ENCODE measurements around the gene HMMR.

Gene HMMR

GRCh38 chr5:163456029-163456589 lies 4.3 kb upstream of the HMMR start:
- in situ Hi-C loops (cut with HindIII; ENCODE audit: low pct_ligation_motif_present, low sequenced_read_pairs): no loop called here
- TF ChIP-seq CTCF (IDR thresholded peaks at IDR 0.05; ENCODE audit: low read depth, low read length, missing control alignments): no peak
- H3K27me3 ChIP-seq (replicated peaks): no peaks in the 10 kb centered on the region
- peaks cover 4% of the 10 kb centered on the region for H3K36me3 ChIP-seq (replicated peaks)
- DNase-seq: no peak
- no peak overlapping the region for H3K27ac ChIP-seq
- no peak overlapping the region for H3K4me3 ChIP-seq (ENCODE audit: low read depth, low read length)

- no peak for DNase-seq
- TF ChIP-seq CTCF (IDR thresholded peaks at IDR 0.05; ENCODE audit: low read depth, low read length, missing control alignments): no peak
- peaks cover 3% of the 10 kb centered on the region for H3K36me3 ChIP-seq (replicated peaks)
- in situ Hi-C loops (cut with HindIII; ENCODE audit: low pct_ligation_motif_present, low sequenced_read_pairs): no loop called here
- no peak overlapping the region for H3K27ac ChIP-seq
- no peak overlapping the region for H3K4me3 ChIP-seq (ENCODE audit: low read depth, low read length)
- no peaks in the 10 kb centered on the region for H3K27me3 ChIP-seq (replicated peaks)
Observed at GRCh38 chr5:163456840-163457239, 3.6 kb upstream of the HMMR start.

- Histone ChIP-seq H3K27me3 (replicated peaks) (no peaks in the 10 kb centered on the region), H3K27ac (peak overlapping the region; percentile 98), H3K36me3 (replicated peaks) (peaks cover 3% of the 10 kb centered on the region), H3K4me3 (ENCODE audit: low read depth, low read length) (peak overlapping the region; percentile 77)
- in situ Hi-C loops (cut with HindIII; ENCODE audit: low pct_ligation_motif_present, low sequenced_read_pairs): no loop called here
- TF ChIP-seq CTCF (IDR thresholded peaks at IDR 0.05; ENCODE audit: low read depth, low read length, missing control alignments): no peak
- DNase-seq: no peak
Observed at GRCh38 chr5:163458778-163459385, 1.6 kb upstream of the HMMR start.

GRCh38 chr5:163459462-163459818 lies 992 bp upstream of the HMMR start:
- no peak for TF ChIP-seq CTCF (IDR thresholded peaks at IDR 0.05; ENCODE audit: low read depth, low read length, missing control alignments)
- Histone ChIP-seq H3K27me3 (replicated peaks) (no peaks in the 10 kb centered on the region), H3K36me3 (replicated peaks) (peaks cover 3% of the 10 kb centered on the region), H3K4me3 (ENCODE audit: low read depth, low read length) (peak overlapping the region; percentile 77), H3K27ac (peak overlapping the region; percentile 98)
- DNase-seq: no peak
- in situ Hi-C loops (cut with HindIII; ENCODE audit: low pct_ligation_motif_present, low sequenced_read_pairs): no loop called here

GRCh38 chr5:163459819-163460561 lies 442 bp upstream of the HMMR start, which contains the start of gene NUDCD2:
TSS of gene NUDCD2 (minus strand) at chr5:163460102. CDS start at chr5:163460050, 52 bp downstream.
- in situ Hi-C loops (cut with HindIII; ENCODE audit: low pct_ligation_motif_present, low sequenced_read_pairs): no loop called here
- DNase-seq: peak; percentile 99
- H3K36me3 ChIP-seq (replicated peaks): peaks cover 3% of the 10 kb centered on the region
- H3K27me3 ChIP-seq (replicated peaks): no peaks in the 10 kb centered on the region
- peak within 1 kb of the TSS; percentile 78 for H3K4me3 ChIP-seq (ENCODE audit: low read depth, low read length)
- H3K27ac ChIP-seq: peak within 1 kb of the TSS; percentile 98
- TF ChIP-seq CTCF (IDR thresholded peaks at IDR 0.05; ENCODE audit: low read depth, low read length, missing control alignments): peak; percentile 45

All from brain microvascular endothelial cell (primary cell).